ENCODE data around the gene PTPRM. TPM values are rescaled to one million over a fixed set of nuclear protein-coding genes. Genes with fewer than 3 reads are reported as not detected.
A peak's percentile ranks its signal among the peaks of the same experiment; 100 is the strongest.

PTPRM gene
- total RNA-seq, 2 donors from 2014 or later: 53.4 to 64.7 TPM

- DNase-seq (ENCODE audit: low spot score): no peak
- intact Hi-C loops (cut with DNase I): no loop called here
These were observed 194.1 kb downstream of the PTPRM start for GRCh38 chr18:7760967-7761948.

GRCh38 chr18:7764405-7764804, 197.3 kb downstream of the PTPRM start:
- intact Hi-C loops (cut with DNase I): no loop called here

GRCh38 chr18:7766346-7766745, 199.2 kb downstream of the PTPRM start:
- intact Hi-C loops (cut with DNase I): no loop called here
- DNase-seq (ENCODE audit: low spot score): peak; percentile 80

More at GRCh38 chr18:7764405-7764804, 197.3 kb downstream of the PTPRM start:
- no peak for DNase-seq (ENCODE audit: low spot score)

- no peak for DNase-seq (ENCODE audit: low spot score)
- intact Hi-C loops (cut with DNase I): no loop called here
These were observed 199.7 kb downstream of the PTPRM start for GRCh38 chr18:7766817-7767216.

GRCh38 chr18:7770908-7771307, 203.8 kb downstream of the PTPRM start:
- no peak for DNase-seq (ENCODE audit: low spot score)
- intact Hi-C loops (cut with DNase I): no loop called here

GRCh38 chr18:7772510-7772888, 205.4 kb downstream of the PTPRM start:
- DNase-seq (ENCODE audit: low spot score): no peak
- intact Hi-C loops (cut with DNase I): no loop called here

- intact Hi-C loops (cut with DNase I): no loop called here
These were observed 205.8 kb downstream of the PTPRM start for GRCh38 chr18:7772951-7773350.

GRCh38 chr18:7775128-7775527, 208.0 kb downstream of the PTPRM start:
- no peak for DNase-seq (ENCODE audit: low spot score)
- intact Hi-C loops (cut with DNase I): no loop called here

More at GRCh38 chr18:7772951-7773350, 205.8 kb downstream of the PTPRM start:
- no peak for DNase-seq (ENCODE audit: low spot score)

- intact Hi-C loops (cut with DNase I): no loop called here
- no peak for DNase-seq (ENCODE audit: low spot score)
These were observed 208.7 kb downstream of the PTPRM start for GRCh38 chr18:7775843-7776242.

- no peak for DNase-seq (ENCODE audit: low spot score)
- intact Hi-C loops (cut with DNase I): no loop called here
These were observed 211.1 kb downstream of the PTPRM start for GRCh38 chr18:7778181-7778580.

- DNase-seq (ENCODE audit: low spot score): no peak
- intact Hi-C loops (cut with DNase I): no loop called here
These were observed 212.1 kb downstream of the PTPRM start for GRCh38 chr18:7779211-7779610.

GRCh38 chr18:7784171-7784570, 217.1 kb downstream of the PTPRM start:
- intact Hi-C loops (cut with DNase I): no loop called here

GRCh38 chr18:7786569-7786968, 219.5 kb downstream of the PTPRM start:
- intact Hi-C loops (cut with DNase I): no loop called here

More at GRCh38 chr18:7784171-7784570, 217.1 kb downstream of the PTPRM start:
- DNase-seq (ENCODE audit: low spot score): no peak

GRCh38 chr18:7787339-7787738, 220.2 kb downstream of the PTPRM start:
- intact Hi-C loops (cut with DNase I): no loop called here
- no peak for DNase-seq (ENCODE audit: low spot score)

More at GRCh38 chr18:7786569-7786968, 219.5 kb downstream of the PTPRM start:
- no peak for DNase-seq (ENCODE audit: low spot score)

- intact Hi-C loops (cut with DNase I): no loop called here
- DNase-seq (ENCODE audit: low spot score): no peak
These were observed 222.9 kb downstream of the PTPRM start for GRCh38 chr18:7789856-7790552.

GRCh38 chr18:7793100-7793499, 226.0 kb downstream of the PTPRM start:
- DNase-seq (ENCODE audit: low spot score): no peak
- intact Hi-C loops (cut with DNase I): no loop called here

GRCh38 chr18:7803956-7804469, 236.9 kb downstream of the PTPRM start:
- intact Hi-C loops (cut with DNase I): no loop called here

GRCh38 chr18:7805096-7805495, 238.0 kb downstream of the PTPRM start:
- DNase-seq (ENCODE audit: low spot score): no peak
- intact Hi-C loops (cut with DNase I): no loop called here

More at GRCh38 chr18:7803956-7804469, 236.9 kb downstream of the PTPRM start:
- DNase-seq (ENCODE audit: low spot score): no peak

GRCh38 chr18:7805880-7806279, 238.8 kb downstream of the PTPRM start:
- no peak for DNase-seq (ENCODE audit: low spot score)
- intact Hi-C loops (cut with DNase I): no loop called here

GRCh38 chr18:7807936-7808453, 240.9 kb downstream of the PTPRM start:
- intact Hi-C loops (cut with DNase I): no loop called here
- no peak for DNase-seq (ENCODE audit: low spot score)
